Measurements from ENCODE around the gene PTPRD.
A peak's percentile ranks its signal among the peaks of the same experiment; 100 is the strongest.

The PTPRD gene

DNA sequence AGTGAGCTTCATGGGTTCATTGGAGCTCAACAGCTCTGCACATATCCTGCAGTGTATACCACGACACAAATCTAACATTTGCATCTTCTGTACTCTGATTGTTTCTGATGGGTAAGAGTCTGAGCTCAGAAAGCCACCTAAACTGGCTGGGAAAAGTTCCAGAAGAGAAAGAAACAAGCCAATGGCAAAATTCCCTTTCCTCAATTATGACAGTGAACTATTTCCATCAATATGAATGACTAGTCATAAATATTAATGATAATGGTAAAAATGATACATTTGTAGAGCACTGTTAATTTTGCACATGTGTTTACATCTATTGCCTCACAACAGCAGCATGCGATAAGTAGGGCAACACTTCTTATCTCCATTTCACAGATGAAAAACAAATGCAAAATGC is 1711.7 kb downstream of the PTPRD start:
- DNase-seq (ENCODE audit: low spot score) = no peak
- TF ChIP-seq, protein P1, sequence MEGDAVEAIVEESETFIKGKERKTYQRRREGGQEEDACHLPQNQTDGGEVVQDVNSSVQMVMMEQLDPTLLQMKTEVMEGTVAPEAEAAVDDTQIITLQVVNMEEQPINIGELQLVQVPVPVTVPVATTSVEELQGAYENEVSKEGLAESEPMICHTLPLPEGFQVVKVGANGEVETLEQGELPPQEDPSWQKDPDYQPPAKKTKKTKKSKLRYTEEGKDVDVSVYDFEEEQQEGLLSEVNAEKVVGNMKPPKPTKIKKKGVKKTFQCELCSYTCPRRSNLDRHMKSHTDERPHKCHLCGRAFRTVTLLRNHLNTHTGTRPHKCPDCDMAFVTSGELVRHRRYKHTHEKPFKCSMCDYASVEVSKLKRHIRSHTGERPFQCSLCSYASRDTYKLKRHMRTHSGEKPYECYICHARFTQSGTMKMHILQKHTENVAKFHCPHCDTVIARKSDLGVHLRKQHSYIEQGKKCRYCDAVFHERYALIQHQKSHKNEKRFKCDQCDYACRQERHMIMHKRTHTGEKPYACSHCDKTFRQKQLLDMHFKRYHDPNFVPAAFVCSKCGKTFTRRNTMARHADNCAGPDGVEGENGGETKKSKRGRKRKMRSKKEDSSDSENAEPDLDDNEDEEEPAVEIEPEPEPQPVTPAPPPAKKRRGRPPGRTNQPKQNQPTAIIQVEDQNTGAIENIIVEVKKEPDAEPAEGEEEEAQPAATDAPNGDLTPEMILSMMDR (IDR thresholded peaks at IDR 0.05; ENCODE audit: extremely low read depth, insufficient read depth, missing control alignments) = no peak
- in situ Hi-C loops (cut with MboI; ENCODE audit: low pct_unique_long_range_greater_than_20kb, low sequenced_read_pairs, unreplicated experiment) = no loop called here

DNA sequence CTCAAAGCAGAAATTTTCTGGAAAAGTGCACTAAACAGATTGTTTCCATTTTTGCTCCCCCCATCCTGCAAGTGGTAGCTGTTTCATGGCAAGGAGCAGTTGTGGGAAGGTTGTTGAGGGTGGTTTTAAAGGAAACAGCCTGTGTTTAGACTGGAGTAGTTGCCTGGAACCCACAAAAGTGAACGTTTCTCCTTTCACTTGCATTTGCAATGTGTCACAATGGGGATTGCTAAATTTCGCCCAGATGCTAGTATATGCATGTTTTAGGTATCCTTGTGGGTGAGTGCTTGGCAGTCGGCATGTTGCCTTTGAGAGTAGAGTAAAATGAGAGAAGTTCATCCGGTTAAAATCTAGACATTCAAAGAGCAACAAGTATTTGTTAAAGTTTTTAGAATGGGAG is 1713.3 kb downstream of the PTPRD start:
- in situ Hi-C loops (cut with MboI; ENCODE audit: low pct_unique_long_range_greater_than_20kb, low sequenced_read_pairs, unreplicated experiment) = no loop called here
- TF ChIP-seq, protein P1 (IDR thresholded peaks at IDR 0.05; ENCODE audit: extremely low read depth, insufficient read depth, missing control alignments) = no peak
- no peak for DNase-seq (ENCODE audit: low spot score)

DNA sequence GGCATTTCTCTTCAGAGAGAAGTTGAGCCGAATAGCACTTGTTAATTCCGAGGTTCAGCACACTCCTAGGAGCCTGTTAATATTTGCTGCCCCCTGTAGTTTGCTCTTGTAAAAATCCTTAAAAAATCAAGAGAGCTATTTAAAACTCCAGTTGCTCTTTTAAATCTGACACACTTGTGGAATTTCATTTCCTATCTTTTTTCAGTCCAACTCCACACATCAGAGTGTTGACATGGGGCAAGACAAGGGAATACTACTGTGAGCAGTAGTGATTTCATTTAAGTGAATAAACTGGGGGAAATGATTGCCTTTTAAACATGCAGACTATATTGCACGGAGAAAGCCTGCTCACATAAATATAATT is 1717.0 kb downstream of the PTPRD start:
- TF ChIP-seq, protein P1 (IDR thresholded peaks at IDR 0.05; ENCODE audit: extremely low read depth, insufficient read depth, missing control alignments) = peak; percentile 57
- peak; percentile 13 for DNase-seq (ENCODE audit: low spot score)
- in situ Hi-C loops (cut with MboI; ENCODE audit: low pct_unique_long_range_greater_than_20kb, low sequenced_read_pairs, unreplicated experiment) = no loop called here

DNA sequence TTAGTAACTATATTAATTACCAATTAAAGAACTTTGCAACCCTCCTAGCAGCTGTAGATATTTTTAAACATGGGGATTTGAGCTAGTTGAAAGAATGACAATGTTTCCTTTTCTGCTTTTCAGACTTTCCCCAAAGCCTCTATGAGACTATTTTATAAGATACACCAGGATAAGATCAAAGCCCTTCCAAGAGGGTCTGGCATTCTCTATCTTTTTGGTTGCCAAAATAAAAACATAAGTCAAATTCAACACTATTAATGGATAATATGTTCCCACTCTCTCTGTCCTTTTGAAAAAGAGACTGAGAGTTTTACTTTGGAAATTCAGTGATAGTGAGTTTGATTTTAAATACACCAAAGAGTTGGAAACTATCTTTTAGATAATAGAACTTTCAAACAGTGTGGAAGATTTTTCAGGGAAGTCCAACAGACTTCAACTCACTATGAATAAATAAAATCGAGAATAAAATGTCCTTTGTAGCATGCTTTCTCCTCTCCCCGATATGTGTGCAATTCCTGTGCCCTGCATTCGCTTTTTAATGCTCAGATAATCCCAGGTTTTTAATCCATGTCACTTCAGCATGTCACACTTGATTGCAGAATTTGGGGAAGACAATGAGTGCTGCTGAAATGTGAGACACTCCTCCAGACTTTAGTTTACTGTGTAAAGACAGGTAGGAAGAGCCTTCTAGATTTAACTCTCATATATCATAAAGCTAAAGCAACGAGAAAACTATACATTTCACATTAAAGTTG is 1717.5 kb downstream of the PTPRD start:
- TF ChIP-seq, protein P1 (IDR thresholded peaks at IDR 0.05; ENCODE audit: extremely low read depth, insufficient read depth, missing control alignments) = no peak
- in situ Hi-C loops (cut with MboI; ENCODE audit: low pct_unique_long_range_greater_than_20kb, low sequenced_read_pairs, unreplicated experiment) = no loop called here
- DNase-seq (ENCODE audit: low spot score) = no peak

DNA sequence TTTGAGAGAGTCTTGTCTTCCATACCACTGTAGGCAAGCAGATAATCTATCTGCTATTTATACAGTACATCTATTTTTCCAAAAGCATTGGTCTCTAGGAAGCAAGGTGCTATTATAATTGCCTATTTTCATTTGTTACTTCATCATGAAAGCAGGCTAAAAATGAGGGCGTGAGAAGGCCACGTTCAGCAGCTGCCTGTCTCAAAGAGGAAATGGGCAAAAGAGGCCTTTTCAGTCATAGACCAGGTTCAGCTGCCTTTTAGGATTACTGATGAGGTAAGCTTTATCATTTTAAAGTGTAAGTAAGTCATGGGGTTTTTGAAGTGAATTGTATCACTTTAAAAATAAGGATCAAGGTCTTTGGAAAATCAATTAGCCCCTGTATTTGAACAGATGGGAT is 1722.1 kb downstream of the PTPRD start:
- TF ChIP-seq, protein P1 (IDR thresholded peaks at IDR 0.05; ENCODE audit: extremely low read depth, insufficient read depth, missing control alignments) = no peak
- in situ Hi-C loops (cut with MboI; ENCODE audit: low pct_unique_long_range_greater_than_20kb, low sequenced_read_pairs, unreplicated experiment) = no loop called here
- no peak for DNase-seq (ENCODE audit: low spot score)

DNA sequence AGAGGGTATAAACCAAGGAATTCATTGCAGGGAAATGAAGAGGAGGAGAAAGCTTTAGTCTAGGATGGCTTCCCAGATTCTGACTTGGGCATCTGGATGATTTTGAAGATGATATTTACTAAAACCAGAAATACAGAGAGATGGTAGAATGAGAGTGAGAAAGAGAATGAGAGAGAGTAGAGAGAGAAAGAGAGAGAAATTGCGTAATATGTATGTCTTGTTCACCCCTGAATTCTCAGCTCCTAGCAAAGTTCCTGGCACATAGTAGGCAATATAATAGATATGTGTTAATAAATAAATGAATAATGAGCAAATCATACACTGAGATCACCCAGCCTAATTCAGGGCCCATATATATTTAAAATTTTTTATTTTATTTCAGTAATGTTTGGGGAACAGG is 1723.7 kb downstream of the PTPRD start:
- in situ Hi-C loops (cut with MboI; ENCODE audit: low pct_unique_long_range_greater_than_20kb, low sequenced_read_pairs, unreplicated experiment) = no loop called here
- TF ChIP-seq, protein P1 (IDR thresholded peaks at IDR 0.05; ENCODE audit: extremely low read depth, insufficient read depth, missing control alignments) = no peak
- no peak for DNase-seq (ENCODE audit: low spot score)

Data from GM13977 (cell line).